Activated effector memory CD4-positive, alpha-beta T cell treated with Interleukin-2 at 50 U/mL for 16 hours (primary cell): ENCODE data around the gene PRMT2.

ENCODE experiments used
- DNase-seq: peaks from one replicate; pipeline ENCODE4 v3.0.0-alpha.2; 2020

Gene PRMT2

DNA sequence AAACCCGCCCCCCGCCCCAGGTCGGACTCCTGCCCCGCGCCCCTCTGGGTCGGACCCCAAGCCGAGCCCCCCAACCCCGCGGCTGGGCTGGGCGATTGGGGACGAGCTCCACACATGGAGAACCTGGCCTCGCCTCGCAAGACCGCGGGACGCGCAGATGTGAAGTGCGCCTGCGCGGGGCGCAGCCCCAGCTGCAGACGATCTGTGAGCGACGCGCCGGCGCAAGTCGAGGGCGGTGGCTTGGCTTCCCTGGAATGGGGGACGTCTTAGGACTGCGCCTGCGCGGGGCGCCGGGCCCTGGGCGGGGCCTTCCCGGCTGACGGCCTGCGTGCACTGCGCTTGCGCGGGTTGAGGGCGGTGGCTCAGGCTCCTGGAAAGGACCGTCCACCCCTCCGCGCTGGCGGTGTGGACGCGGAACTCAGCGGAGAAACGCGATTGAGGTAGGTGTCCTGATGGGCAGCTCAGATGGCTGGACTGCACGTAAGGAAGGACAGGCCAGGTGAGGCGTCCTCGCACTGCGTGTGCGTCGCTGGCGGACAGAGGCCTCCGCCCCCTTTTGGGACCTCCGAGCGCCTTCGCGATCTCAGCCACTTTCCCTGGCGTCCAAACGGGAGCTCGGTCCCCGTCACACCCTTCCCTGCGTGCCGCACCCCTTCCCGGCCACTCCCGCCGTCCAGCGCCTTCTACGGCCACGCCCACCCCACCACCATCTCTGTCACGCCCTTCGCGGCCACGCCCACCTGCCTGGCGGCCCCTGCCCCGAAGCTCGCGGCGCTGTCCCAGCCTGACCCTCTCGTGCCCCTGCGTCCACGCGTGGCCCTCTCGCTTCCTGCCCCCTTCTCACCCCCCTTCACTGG is at the start of gene PRMT2:
Gene PRMT2 (plus strand): TSS at position 351 of the 857 bp plus-strand sequence. CDS start 1,278 bp downstream, outside the sequence.
- peak; percentile 98 for DNase-seq

DNA sequence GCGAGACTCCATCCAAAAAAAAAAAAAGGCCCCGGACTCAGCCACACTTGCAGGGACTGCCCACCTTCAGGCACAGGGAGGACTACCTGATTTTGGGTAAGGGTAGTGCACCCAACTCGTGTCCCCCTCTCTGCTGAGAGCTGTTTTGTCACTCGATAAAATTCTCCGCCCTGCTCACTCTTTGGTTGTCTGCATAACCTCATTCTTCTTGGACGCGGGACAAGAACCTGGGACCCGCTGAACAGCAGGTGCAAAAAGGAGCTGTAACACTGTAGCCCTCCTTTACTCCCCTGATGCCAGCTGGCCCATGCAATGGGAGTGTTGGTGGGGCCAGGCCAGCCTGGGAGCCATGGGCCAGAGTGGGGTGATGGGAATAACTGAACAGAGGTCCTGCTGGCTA is 41.2 kb upstream of the PRMT2 start:
- no peak for DNase-seq

DNA sequence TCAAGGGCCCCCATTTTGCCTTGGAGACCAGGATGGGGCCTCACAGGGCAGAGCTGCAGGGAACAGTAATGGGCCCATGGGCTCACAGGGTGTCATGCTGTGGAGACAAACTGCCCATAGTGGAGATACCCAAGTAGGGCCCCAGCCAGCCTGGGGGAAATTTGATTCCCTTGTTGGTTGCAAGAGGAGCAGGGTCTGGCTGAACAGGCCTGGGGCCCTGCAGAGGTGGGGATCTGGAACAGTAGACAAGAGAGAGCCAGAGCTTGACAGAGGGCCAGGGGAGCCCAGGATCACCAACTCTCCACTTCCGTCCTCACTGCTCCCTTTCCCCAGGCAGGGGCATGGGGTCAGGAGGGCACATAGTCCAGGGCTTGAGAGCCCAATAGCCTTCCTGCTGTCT is 39.3 kb upstream of the PRMT2 start:
- DNase-seq = no peak

DNA sequence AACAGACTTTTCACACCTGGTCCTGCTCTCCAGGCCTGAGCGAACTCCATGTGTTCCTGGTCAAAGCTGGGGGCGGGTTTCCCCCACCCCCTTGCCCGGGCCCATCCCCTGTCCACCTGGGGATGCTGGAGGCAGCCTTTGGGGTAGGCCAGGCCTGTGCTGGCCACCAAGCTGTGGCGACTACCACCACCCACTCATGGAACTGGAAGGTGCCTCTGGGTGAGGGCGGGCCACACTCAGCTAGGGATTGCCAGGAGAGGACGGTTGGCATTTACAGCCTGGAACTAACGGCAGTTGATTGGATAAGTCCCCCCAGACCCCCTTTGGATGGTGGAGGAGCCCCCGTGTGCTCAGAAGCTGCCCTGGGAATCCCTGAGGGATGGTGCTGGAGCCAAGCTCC is 38.4 kb upstream of the PRMT2 start:
- DNase-seq = no peak

DNA sequence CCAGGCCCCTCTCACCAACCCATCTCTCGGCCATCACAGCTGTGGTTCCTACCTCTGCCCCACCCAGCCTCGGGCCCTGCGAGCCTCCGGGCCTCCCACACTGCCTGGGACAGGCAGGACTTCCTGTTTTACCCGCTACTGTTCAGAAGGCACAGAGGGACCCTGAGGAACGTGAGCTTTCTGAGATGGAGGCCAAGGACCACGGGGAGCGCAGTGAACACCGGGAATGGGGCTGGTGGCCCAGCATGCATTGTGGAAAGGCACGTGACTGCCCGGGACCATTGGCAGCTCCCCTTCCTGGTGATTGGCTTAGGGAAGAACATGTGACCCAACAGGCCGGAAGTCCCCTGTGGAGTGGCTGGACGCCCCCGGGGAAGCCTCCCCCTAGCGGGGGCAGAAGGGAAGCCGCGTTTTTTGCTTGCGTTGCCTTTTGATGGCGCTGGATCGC is 37.6 kb upstream of the PRMT2 start:
- DNase-seq = no peak

DNA sequence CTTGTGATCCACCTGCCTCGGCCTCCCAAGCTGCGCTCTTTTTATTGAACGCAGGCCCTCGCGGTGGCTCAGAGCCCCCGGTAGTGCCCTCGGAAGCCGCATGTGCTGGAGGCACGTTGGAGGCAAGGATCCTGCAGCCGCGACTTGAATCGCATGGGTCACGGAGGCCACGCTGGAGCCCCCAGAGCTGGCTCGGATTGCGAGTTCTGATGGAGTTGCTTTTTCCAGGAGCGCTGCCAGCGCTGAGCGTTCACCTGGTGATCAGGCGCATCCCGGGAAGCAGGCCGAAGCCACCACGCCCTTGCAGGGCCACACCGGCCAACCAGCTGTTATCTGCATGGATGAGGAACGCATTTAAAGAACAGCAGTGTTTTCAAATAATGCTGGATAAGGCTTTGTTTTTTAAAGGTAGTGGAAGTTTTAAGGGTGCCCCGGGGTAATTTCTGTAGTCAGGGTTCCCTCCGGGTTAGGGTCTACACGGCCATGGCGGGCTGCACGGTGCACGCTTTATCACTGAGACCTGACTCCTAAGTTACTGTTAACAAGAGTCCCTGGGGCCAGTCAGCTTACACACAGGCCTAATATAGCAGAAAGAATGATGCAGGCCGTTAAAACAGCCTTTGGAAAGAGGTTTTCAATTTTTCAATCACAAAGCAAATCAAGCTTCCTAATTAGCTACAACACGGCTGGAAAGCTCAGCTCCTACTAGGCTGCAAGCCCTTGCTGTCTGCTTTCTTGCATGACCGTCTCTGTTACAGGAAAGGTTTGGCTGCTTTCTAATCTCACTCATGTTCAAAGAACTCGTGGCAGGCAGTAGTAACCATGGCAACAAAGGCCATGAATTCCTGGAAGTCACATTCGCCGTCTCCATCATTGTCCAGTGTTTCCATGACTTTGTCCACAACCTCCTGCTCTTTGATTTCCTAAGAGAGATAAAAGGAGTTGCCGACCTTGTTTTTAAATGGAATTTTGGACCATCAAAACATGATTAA is 36.6 kb upstream of the PRMT2 start:
- DNase-seq = no peak

DNA sequence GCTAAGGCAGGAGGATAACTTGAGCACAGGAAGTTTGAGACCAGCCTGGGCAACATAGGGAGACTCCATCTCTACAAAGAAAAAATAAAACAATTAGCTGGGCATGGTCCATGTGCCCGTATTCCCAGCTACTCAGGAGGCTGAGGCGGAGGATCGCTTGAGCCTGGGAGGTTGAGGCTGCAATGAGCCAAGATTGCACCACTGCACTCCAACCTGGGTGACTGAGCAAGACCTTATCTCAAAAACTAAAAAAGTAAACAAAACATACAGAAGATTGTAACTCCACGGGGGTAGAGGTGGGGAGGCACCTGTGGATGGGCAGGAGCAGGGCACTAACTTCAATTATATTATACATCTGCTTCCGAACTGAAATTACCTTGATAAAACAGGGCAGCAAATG is 35.2 kb upstream of the PRMT2 start:
- DNase-seq = no peak

DNA sequence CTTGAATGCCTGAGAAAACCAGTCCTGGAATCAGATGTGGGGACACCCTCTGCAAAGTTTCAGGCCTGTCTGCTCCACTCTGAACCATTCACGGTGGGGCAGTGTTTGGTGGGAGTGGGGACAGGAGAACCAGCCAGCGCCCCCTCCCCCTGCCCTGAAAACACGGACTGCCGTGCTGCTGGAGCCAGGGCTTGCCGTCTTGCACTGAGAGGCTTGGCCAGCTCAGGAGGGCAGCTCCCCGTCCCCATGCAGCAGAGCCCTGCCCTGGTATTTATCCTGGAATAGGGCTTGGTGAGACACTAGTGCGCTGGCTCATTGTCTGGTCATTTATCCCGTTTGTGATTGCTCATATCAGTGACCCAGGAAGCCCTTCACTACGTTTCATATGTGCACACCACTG is 34.5 kb upstream of the PRMT2 start:
- no peak for DNase-seq

DNA sequence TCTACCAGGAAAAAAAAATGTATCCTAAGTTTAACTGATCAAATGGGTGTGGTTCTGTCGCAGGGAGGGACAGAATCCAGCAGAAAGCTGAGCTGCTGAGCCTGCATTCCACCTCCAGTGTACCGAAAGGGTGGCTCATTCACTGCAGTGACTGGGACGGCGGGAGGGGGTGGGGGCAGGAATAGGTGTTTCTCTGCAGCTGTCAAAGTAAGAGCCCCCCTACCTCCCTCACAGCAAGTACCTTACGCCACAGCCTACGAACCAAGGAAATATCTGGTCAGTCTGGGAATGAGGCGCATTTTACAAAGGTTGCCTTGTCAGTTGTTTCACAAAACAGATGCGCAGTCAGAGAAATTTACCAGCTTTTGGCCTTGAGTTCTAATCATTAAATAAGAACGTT is 32.2 kb upstream of the PRMT2 start:
- DNase-seq = no peak

DNA sequence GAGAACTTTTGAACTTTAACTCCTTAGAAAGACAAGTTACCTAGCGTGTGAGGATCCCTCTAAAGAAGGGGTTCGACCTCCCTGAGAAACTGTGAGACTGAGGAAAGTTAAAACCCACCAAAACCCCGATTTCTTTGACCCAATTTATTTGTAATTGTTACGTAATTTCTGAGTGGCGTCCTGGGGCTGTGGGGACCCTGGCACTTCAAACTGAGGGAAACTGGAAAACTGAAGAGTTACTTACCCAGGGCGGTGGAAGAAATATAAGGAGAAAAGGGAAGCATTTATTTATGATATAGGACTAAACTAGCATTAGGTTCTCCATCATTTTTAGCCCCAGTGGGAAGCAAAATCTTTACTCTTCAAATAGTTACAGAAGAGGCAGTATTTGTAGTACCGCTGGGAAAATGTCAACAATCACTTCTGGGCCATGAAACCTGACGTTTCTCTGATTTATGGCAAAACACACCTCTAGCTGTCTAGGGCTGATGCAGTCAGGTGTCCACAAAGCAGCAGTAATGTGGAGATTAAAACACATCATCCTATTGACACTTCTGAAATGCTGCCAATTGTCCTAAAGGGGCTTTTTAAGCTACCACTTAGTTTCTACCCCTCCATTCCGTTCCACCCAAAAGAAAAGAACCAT is 31.0 kb upstream of the PRMT2 start:
- DNase-seq = no peak

DNA sequence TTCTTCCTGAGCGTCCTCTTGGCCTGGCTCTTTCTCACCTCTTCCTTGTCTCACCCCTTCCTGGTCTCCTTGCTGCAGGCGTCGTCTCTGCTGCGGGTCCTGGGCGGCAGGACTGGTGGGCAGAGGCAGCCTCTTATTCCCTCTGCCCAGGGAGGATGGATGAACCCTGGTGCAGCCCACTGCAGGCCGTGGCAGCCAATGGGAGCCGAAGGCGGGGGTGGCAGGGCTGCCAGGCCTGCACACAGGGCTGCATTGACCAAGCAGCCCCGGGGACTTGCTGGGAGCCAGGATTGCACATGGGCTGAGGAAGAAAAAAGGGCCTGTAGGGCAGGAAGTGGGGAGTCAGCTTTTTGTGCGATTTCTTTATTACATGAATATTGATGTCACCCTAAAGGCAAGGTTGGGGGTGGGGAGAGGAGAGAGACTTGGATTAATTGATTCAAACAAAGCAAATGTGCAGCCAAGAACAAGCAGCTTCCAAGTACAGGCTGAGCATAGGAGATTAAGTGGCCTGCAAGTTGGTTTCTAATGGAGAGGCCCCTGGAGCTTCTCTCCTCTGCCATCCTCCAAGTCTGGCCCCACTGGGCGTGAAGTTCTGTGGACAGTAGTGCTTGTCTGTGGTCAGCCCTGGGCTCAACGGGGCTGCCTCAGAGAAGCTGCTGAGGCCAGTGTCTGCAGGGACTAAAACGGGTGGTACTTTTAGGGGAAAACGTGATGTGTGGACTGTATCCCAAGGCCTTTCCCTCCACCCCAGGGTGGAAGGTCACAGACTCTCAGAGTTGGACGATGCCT is 30.3 kb upstream of the PRMT2 start, which contains the start of gene S100B:
Gene S100B (minus strand): TSS at position 108 of the 792 bp plus-strand sequence. CDS start 2,667 bp downstream, outside the sequence.
- DNase-seq = no peak

DNA sequence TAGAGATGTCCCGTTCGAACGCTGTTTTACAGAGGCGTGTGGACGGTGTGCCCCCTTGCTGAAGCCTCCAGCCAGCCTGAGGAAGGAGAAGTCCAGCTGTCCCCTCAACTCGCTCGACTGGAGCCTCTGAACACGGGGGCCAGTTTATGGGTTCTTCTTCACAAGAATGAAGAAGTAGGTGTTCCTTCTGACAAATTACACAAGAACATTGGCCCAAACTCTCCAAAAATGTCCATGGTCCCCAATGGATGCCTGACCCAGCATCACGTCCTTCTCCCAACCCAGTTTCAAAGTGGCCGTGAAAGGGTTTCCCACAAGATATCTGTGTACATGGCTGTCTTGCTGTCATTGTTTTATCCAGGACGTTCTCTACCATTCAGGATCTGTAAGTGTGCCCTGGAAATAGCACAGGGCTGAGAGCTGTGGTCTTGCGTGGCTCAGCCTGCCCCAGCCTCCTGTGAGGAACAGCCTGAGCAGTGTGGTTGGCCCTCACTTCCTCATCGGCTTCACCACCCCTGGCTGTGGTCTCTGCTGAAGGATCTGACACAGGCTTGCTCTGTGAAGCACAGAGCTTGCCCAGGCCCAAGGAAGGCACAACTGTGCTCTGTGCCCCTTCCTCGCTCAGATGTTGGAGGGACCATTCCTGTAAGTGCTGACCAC is 29.6 kb upstream of the PRMT2 start:
- DNase-seq = peak; percentile 40

DNA sequence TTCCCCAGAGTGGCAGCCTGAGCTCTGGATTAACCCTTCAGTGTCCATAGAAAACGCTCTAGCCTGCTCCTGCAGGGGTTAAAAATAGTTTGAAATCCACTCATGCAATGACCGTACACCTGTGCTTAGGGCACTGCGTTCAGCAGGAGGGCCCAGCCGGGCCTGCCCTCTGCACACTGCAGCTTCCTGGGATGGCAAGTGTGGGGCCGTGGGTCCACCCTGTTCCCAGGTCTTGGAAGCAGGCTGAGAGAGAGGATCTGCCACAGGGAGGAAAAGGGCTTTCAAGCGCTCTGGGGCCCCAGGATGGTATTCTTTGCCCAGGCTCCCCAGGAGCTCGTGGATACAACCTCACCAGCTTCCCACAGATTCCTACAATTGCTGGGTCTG is 29.1 kb upstream of the PRMT2 start:
- no peak for DNase-seq

DNA sequence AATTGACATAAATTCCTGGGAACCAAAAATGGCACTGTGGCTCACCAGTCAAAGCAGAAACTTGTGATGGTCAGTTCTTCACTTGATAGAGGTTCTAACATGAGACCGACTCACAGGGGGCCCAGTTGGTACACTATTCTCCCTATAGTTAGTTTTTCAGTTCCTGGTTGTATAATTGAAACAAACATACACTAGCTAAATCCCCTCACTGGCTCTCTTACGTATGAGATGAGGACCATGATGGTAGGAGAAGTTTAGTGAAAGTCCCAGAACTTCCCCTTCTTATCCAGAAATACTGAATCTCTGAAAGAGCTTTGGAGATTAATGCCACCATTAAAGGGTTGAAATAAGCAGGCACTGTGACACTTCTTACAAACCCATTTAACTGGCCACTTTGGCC is 27.8 kb upstream of the PRMT2 start:
- DNase-seq = no peak

DNA sequence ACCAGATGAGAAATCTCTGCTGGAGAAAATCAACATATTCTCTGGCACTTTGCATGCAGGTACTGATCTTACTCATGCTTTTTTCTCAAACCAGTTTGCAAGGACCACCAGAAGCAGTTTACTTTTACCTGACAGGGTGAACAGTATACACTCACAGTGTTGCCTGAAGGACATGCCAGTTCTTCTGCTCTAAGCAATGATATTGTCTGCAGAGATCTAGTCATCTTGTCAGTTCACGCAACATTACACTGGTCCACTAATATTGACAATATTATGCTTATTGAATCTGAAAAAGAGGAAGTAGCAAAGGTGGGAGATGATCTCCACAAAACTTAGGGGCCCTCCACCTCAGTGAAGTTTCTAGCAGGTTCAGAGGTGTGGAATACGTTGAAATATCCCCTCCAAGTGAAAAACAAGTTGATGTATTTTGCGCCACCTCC is 26.8 kb upstream of the PRMT2 start:
- DNase-seq = no peak

DNA sequence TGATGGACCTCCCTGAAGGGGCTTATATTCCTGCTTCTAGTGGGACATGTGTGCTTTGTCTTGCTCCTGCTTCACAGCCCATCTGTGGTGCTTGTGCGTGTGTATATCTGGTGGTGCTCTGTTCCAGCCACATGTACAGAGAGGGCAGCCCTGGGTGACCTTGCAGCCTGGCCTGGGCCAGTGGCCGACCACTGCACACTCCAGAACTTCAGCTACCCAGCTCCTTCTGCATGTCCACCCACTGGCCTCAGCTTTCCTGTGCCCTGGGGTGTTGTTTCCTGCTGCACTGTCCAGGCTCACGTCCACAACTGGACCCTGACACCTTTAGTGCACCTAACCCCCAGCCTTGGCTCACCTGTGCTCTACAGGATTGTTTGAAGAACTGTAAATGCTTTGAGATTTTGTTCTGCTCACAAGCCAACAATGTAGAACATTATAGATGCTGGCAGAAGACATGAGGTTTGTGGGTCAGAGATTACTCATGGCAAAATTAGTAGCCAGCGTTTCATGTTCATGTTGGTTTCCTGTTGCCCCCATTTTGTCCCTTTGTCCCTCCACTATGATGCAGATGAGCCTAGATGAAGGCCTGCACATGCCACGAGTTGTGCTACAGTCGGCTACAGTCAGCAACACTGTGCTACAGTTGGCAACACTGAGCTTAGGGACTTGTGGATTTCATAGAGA is 25.3 kb upstream of the PRMT2 start:
- no peak for DNase-seq

DNA sequence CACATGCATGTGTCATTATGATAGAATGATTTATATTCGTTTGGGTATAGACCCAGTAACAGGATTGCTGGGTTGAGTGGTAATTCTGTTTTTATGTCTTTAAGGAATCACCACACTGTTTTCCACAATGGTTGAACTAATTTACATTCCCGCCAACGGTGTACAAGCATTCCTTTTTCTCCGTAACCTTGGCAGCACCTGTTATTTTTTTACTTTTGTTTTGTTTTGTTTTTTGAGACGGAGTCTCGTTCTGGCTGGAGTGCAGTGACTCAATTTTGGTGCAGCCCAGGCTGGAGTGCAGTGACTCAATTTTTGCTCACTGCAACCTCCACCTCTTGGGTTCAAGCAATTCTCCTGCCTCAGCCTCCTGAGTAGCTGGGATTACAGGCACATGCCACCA is 22.1 kb upstream of the PRMT2 start:
- no peak for DNase-seq

DNA sequence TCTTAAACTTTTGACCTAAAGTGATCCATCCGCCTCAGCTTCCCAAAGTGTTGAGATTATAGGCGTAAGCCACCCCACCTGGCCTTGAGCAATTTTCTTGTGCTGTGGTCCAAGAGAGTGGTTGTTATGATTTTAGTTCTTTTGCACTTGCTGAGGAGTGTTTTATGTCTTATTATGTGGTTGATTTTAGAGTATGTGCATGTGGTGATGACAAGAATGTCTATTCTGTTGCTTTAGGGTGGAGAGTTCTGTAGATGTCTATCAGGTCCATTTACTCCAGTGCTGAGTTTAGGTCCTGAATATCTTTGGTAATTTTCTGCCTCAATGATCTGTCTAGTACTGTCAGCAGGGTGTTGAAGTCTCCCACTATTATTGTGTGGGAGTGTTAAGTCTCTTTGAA is 19.4 kb upstream of the PRMT2 start:
- DNase-seq = no peak

DNA sequence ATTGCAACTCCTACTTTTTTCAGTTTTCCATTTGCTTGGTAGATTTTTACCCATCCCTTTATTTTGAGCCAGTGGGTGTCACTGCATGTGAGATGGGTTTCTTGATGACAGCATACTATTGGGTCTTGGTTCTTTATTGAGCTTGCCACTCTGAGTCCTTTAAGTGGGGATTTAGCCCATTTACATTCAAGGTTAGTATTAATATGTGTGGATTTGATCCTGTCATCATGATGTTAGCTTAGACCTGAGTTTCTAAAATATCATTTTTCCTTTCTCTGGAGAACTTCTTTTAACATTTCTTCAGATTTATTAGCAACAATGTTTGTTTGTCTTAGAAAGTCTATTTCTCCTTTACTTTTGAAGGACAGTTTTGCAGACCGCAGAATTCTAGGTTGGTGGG is 18.8 kb upstream of the PRMT2 start:
- DNase-seq = no peak

DNA sequence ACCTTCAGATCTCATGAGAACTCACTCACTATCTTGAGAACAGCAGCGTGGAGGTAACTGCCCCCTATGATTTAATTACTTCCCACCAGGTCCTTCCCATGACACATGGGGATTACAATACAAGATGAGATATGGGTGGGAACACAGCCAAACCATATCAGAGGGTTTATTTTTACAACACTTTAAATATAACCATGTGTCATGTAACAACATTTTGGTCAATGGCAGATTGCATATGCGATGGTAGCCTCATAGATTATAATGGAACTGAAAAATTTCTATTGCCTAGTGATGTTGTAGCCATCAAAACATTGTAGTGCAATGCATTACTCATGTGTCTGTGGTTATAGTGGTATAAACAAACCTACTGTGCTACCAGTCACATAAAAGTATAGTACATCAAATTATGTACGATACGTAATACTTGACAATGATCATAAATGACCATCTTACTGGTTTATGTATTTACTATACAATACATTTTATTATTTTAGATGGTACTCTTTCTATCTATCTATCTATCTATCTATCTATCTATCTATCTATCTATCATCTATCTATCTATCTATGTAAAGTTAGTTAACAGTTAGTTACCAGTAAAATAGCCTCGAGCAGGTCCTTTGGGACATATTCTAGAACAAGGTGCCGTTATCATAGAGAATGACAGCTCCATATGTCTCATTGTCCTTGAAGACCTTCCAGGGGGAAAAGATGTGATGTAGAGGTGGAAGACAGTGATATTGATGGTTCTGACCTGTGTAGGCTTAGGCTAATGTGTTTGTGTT is 18.0 kb upstream of the PRMT2 start:
- DNase-seq = no peak
